ENCODE data around the gene ALK.

DNA sequence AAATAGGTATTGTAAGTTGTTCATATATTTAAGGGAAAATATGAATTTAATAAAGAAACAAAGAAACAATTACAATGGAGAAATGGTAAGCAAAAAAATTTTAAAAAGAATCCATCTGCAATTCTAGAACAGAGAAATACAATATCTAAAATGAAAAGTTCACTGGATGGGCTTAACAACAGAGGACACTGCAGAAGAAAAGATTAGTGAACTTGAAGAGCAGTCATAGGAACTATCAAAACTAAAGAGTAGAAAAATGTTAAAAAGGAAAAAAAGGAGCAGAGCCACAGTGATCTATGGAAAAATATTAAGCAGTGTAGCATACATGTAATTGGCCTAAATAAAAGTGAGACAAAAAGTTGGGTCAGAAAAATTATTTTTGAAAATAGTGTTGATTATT lies 83.5 kb downstream of the ALK start:
- TF ChIP-seq CTCF (IDR thresholded peaks at IDR 0.05; ENCODE audit: borderline replicate concordance, extremely low read depth, low read length, poor library complexity, severe bottlenecking) = no peak
- no peak for TF ChIP-seq EZH2 (IDR thresholded peaks at IDR 0.05; ENCODE audit: borderline replicate concordance, low read depth, low read length, severe bottlenecking)

Data from DND-41 (cell line).